HCEC 1CT (cell line): ENCODE measurements around the gene AMPH.
A peak's percentile ranks its signal among the peaks of the same experiment; 100 is the strongest.
"Not testable (repeated sequence)": the region's sequence is repeated elsewhere in the genome, so short reads cannot be mapped to it uniquely, and the experiment has no call there.

Experiments
- DNase-seq: peaks from one replicate; pipeline ENCODE4 v3.0.0-alpha.2; 2017

The AMPH gene

GRCh38 chr7:38625866-38626265 lies 5.3 kb downstream of the AMPH start:
- DNase-seq = no peak

- no peak for DNase-seq
These were observed 15.5 kb downstream of the AMPH start for GRCh38 chr7:38615665-38616064.

- no peak for DNase-seq
These were observed 23.7 kb downstream of the AMPH start for GRCh38 chr7:38607466-38607865.

- no peak for DNase-seq
These were observed 30.4 kb downstream of the AMPH start for GRCh38 chr7:38600741-38601140.

- DNase-seq = no peak
These were observed 36.2 kb downstream of the AMPH start for GRCh38 chr7:38594949-38595348.

GRCh38 chr7:38592737-38593288 lies 38.4 kb downstream of the AMPH start:
- no peak for DNase-seq

- DNase-seq = no peak
These were observed 45.4 kb downstream of the AMPH start for GRCh38 chr7:38585572-38586354.

- peak; percentile 1 for DNase-seq
These were observed 46.5 kb downstream of the AMPH start for GRCh38 chr7:38584443-38585210.

- DNase-seq = no peak
These were observed 50.7 kb downstream of the AMPH start for GRCh38 chr7:38580485-38580884.

- no peak for DNase-seq
These were observed 57.1 kb downstream of the AMPH start for GRCh38 chr7:38574086-38574485.

GRCh38 chr7:38571620-38572019 lies 59.6 kb downstream of the AMPH start:
- not testable (repeated sequence) for DNase-seq

GRCh38 chr7:38568497-38568896 lies 62.7 kb downstream of the AMPH start:
- DNase-seq = no peak

GRCh38 chr7:38565289-38565688 lies 65.9 kb downstream of the AMPH start:
- no peak for DNase-seq

- no peak for DNase-seq
These were observed 67.4 kb downstream of the AMPH start for GRCh38 chr7:38563741-38564140.

GRCh38 chr7:38561166-38561565 lies 70.0 kb downstream of the AMPH start:
- DNase-seq = no peak

GRCh38 chr7:38558761-38559345 lies 72.3 kb downstream of the AMPH start:
- no peak for DNase-seq

GRCh38 chr7:38554586-38554985 lies 76.6 kb downstream of the AMPH start:
- DNase-seq = no peak

GRCh38 chr7:38550836-38551235 lies 80.3 kb downstream of the AMPH start:
- DNase-seq = no peak

GRCh38 chr7:38548605-38549004 lies 82.6 kb downstream of the AMPH start:
- no peak for DNase-seq

GRCh38 chr7:38546763-38547162 lies 84.4 kb downstream of the AMPH start:
- DNase-seq = no peak

- DNase-seq = no peak
These were observed 85.2 kb downstream of the AMPH start for GRCh38 chr7:38545977-38546376.

GRCh38 chr7:38542156-38542555 lies 89.0 kb downstream of the AMPH start:
- DNase-seq = no peak

GRCh38 chr7:38541440-38541839 lies 89.7 kb downstream of the AMPH start:
- DNase-seq = no peak
